Effector memory CD4-positive, alpha-beta T cell (primary cell): Measurements from ENCODE around the gene UBAP1L.

ENCODE experiments used
- DNase-seq, 3 donors: peaks; one replicate each; pipeline ENCODE4 v3.0.0-alpha.2; 2020
- H3K27ac ChIP-seq: 2 replicates; pipeline ENCODE4 v1.7.0; 2013; ENCODE audit warnings: mild to moderate bottlenecking, low read length, moderate library complexity; ENCODE audit not compliant: insufficient read depth, poor library complexity, severe bottlenecking
- H3K27me3 ChIP-seq: replicated peaks from 2 replicates; pipeline ENCODE4 v1.7.0; 2013; ENCODE audit warnings: mild to moderate bottlenecking, low read length; ENCODE audit not compliant: insufficient read depth, control insufficient read depth, poor library complexity, severe bottlenecking
- H3K36me3 ChIP-seq: 2 replicates; pipeline ENCODE4 v1.7.0; 2013; ENCODE audit warnings: mild to moderate bottlenecking, low read length, moderate library complexity; ENCODE audit not compliant: control insufficient read depth, insufficient read depth
- H3K4me1 ChIP-seq: 2 replicates; pipeline ENCODE4 v1.7.0; 2013; ENCODE audit warnings: low read length, mild to moderate bottlenecking; ENCODE audit not compliant: control insufficient read depth, insufficient read depth, poor library complexity, severe bottlenecking
- H3K4me3 ChIP-seq: 2 replicates; pipeline ENCODE4 v1.7.0; 2013; ENCODE audit warnings: low read length, low read depth, mild to moderate bottlenecking; ENCODE audit not compliant: insufficient read depth, poor library complexity, severe bottlenecking
- H3K9me3 ChIP-seq: 2 replicates; pipeline ENCODE4 v1.7.0; 2013; ENCODE audit warnings: mild to moderate bottlenecking, low read length, moderate library complexity; ENCODE audit not compliant: control insufficient read depth

The UBAP1L gene

GRCh38 chr15:65085207-65085753, 29.7 kb downstream of the UBAP1L start:
- no peaks in the 10 kb centered on the region for H3K36me3 ChIP-seq
- no peak overlapping the region for H3K27ac ChIP-seq
- DNase-seq: no peak
- peaks cover 5% of the 10 kb centered on the region for H3K27me3 ChIP-seq
- peaks cover 7% of the 10 kb centered on the region for H3K4me1 ChIP-seq
- H3K4me3 ChIP-seq: no peak overlapping the region
- H3K9me3 ChIP-seq: no peaks in the 10 kb centered on the region

DNA sequence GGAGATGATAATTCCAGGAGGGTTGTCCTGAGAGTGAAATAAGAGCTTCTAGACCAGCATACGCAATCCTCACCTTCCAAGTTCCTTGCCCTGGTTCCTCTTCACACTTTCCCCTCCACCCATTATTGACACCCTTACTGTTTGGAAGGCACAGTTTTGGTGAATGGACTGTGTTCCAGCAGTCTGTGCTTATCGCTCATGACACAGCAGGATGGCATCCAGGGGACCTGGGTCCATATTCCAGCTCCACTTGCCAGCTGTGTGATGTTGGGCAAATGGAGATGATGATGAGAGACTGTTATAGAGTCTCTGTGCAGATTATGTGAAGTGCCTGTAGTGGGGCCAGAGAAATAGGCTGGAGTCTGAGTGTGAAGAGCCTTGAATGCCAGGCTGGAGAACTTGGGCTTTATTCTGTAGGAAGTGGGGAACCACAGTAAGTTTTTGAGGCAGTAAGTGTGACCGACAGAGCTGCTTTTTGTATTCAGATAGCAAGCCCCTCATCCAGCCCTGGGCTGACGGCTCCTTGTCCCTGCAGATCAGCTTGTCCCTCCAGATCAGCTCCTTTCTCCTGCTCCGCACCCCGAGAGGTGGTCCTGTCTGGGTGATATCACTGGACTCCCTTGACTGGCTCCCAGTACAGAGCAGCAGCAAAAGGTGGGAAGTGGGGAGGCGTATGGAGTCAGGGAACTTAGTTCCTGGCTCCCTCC, 30.3 kb downstream of the UBAP1L start:
- no peak overlapping the region for H3K4me3 ChIP-seq
- no peak for DNase-seq
- H3K9me3 ChIP-seq: no peaks in the 10 kb centered on the region
- H3K27me3 ChIP-seq: peaks cover 5% of the 10 kb centered on the region
- H3K27ac ChIP-seq: no peak overlapping the region
- H3K36me3 ChIP-seq: no peaks in the 10 kb centered on the region
- H3K4me1 ChIP-seq: peaks cover 7% of the 10 kb centered on the region

DNA sequence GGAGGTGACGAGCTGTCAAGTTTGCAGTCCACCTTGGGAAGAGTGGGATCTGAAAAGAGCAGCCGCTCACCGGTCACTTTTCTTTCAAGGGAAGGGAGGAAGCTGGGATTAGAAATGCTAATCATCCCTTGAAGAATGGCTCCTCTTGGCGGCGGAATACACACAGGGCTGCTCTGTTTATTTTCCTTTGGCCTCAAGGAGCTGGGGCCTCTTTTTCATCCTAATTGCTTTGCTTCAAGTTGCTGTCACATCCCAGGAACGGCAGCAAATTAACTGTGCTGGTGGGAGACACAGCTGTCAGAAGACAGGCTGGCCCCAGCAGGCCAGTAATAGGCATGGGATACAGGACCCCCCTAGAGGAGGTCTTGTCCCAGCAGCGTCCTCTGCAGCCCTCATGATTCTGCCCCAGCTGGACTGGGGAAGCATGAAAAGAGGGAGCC, 31.7 kb downstream of the UBAP1L start:
- H3K4me1 ChIP-seq: peaks cover 7% of the 10 kb centered on the region
- H3K27ac ChIP-seq: no peak overlapping the region
- DNase-seq: no peak
- H3K27me3 ChIP-seq: peaks cover 5% of the 10 kb centered on the region
- H3K4me3 ChIP-seq: no peak overlapping the region
- no peaks in the 10 kb centered on the region for H3K36me3 ChIP-seq
- no peaks in the 10 kb centered on the region for H3K9me3 ChIP-seq

DNA sequence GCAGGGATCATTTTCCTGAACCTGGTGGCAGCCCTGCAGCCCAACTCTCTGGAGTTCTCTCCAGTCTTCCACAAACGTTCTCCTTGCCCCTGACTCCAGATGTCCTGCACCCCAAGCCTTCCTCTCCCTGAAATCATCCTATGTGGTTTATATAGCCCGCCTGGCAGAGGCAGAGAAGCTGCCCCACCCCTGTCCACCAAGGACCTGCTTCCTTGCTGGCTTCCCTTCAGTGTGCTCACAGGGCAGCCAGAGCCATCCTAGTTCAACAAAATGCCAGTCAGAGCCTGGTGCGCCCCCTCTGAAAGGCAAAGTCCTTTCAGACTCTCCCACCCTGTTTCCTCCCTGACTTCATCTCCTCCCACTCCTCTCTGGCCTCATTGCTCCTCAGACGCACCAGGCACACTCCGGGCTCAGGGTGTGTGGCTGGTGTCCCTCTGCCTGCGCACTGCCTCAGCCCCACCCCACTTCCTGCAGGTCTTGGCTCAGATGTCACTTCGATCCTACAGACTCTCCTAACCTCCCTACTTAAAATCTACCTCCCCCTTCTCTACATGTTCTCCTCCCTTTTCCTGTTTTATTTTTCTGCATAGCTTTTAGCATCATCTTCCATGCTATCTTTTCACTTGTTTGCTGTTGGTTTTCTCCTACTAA, 32.6 kb downstream of the UBAP1L start:
- H3K27me3 ChIP-seq: peaks cover 8% of the 10 kb centered on the region
- DNase-seq: no peak
- no peaks in the 10 kb centered on the region for H3K9me3 ChIP-seq
- H3K36me3 ChIP-seq: no peaks in the 10 kb centered on the region
- no peak overlapping the region for H3K27ac ChIP-seq
- no peak overlapping the region for H3K4me3 ChIP-seq
- H3K4me1 ChIP-seq: peaks cover 7% of the 10 kb centered on the region

- peaks cover 9% of the 10 kb centered on the region for H3K27me3 ChIP-seq
- DNase-seq: no peak
- no peaks in the 10 kb centered on the region for H3K36me3 ChIP-seq
Measured at GRCh38 chr15:65081758-65082157, 33.2 kb downstream of the UBAP1L start.

DNA sequence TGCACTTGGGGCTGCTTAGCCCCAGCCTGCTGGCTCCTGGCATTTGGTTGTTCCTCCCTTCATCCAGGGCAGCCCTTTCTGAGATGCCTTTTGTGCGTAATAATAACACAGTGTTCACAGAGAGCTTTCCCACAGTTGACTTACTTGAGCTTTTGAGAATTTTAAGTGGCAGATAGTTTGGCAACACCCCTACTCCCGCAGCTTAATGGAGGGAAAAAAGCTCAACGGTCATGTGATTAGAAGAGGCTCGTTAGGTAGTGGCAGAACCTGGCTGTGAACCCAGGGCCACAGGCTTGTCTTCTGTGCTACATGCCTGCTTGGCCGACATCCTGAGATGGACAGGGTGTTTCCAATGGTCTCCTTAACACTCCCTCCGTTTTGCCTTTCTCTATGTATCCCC, 33.7 kb downstream of the UBAP1L start:
- peaks cover 9% of the 10 kb centered on the region for H3K27me3 ChIP-seq
- H3K27ac ChIP-seq: no peak overlapping the region
- H3K36me3 ChIP-seq: no peaks in the 10 kb centered on the region
- no peak for DNase-seq
- H3K9me3 ChIP-seq: no peaks in the 10 kb centered on the region
- peaks cover 7% of the 10 kb centered on the region for H3K4me1 ChIP-seq
- H3K4me3 ChIP-seq: no peak overlapping the region

More at GRCh38 chr15:65081758-65082157, 33.2 kb downstream of the UBAP1L start:
- H3K4me1 ChIP-seq: peaks cover 7% of the 10 kb centered on the region
- no peak overlapping the region for H3K4me3 ChIP-seq
- no peaks in the 10 kb centered on the region for H3K9me3 ChIP-seq
- H3K27ac ChIP-seq: no peak overlapping the region

DNA sequence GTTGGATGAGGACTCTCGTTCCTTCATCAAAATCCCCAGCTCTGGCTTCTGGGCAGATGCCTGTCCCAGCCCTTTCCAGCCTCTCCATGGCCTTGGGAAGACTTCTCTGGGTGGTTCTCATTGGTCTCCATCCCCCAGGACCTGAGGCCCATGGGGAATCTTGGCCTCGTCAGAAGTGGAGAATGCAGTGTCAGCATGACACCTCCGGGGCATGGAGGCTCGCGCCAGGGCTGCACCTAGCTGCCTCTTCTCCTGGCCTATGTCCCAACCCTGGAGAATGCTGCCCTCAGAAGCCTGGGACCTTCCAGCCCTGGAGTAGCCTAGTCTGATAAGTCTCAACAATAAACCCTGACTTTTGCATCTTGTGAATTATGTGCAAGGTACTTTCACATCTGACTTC, 35.4 kb downstream of the UBAP1L start:
- no peaks in the 10 kb centered on the region for H3K36me3 ChIP-seq
- H3K27me3 ChIP-seq: peaks cover 9% of the 10 kb centered on the region
- H3K9me3 ChIP-seq: no peaks in the 10 kb centered on the region
- H3K4me3 ChIP-seq: no peak overlapping the region
- peaks cover 7% of the 10 kb centered on the region for H3K4me1 ChIP-seq
- no peak for DNase-seq
- no peak overlapping the region for H3K27ac ChIP-seq

DNA sequence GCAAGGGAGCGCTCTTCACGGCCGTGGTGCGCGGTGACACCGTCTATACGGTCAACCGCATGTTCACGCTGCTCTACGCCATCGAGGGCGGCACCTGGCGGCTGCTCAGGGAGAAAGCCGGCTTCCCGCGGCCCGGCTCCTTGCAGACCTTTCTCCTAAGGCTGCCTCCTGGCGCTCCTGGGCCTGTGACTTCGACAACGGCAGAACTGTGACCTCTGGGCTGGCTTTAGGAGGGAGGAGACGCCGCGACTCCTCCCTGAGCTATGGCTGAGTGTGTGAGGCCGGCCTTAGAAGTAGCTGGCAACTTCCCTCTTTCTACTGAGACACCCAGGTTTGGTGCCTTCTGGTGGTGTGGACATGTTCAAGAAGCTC, 37.0 kb downstream of the UBAP1L start:
- no peak overlapping the region for H3K27ac ChIP-seq
- no peaks in the 10 kb centered on the region for H3K9me3 ChIP-seq
- H3K27me3 ChIP-seq: peaks cover 9% of the 10 kb centered on the region
- no peak overlapping the region for H3K4me3 ChIP-seq
- DNase-seq: peak in 1 of 3 donors; percentile 20
- H3K36me3 ChIP-seq: no peaks in the 10 kb centered on the region
- peaks cover 7% of the 10 kb centered on the region for H3K4me1 ChIP-seq

DNA sequence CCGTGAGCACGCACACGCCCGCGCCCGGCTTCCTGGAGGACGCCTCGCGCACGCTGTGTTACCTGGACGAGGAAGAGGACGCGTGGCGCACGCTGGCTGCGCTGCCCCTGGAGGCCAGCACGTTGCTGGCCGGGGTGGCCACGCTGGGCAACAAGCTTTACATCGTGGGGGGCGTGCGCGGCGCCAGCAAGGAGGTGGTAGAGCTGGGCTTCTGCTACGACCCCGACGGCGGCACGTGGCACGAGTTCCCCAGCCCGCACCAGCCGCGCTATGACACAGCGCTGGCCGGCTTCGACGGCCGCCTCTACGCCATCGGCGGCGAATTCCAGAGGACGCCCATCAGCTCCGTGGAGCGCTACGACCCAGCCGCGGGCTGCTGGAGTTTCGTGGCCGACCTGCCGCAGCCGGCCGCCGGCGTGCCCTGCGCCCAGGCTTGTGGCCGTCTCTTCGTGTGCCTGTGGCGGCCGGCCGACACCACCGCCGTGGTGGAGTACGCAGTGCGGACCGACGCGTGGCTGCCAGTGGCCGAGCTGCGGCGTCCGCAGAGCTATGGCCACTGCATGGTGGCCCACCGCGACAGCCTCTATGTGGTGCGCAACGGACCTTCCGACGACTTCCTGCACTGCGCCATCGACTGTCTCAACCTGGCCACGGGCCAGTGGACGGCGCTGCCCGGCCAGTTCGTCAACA, 37.6 kb downstream of the UBAP1L start:
- no peak for DNase-seq
- peaks cover 4% of the 10 kb centered on the region for H3K4me1 ChIP-seq
- H3K4me3 ChIP-seq: no peak overlapping the region
- no peaks in the 10 kb centered on the region for H3K9me3 ChIP-seq
- no peak overlapping the region for H3K27ac ChIP-seq
- peaks cover 9% of the 10 kb centered on the region for H3K27me3 ChIP-seq
- no peaks in the 10 kb centered on the region for H3K36me3 ChIP-seq
